Measurements from ENCODE around the gene PRM3. TPM values are rescaled to one million over a fixed set of nuclear protein-coding genes. Genes with fewer than 3 reads are reported as not detected.
A peak's percentile ranks its signal among the peaks of the same experiment; 100 is the strongest.

Gene PRM3
- total and polyA plus RNA-seq, 12 donors: not detected

- no peak overlapping the region for H3K4me3 ChIP-seq
- H3K27ac ChIP-seq: no peak overlapping the region
- no peaks in the 10 kb centered on the region for H3K9me3 ChIP-seq
- H3K36me3 ChIP-seq: no peaks in the 10 kb centered on the region
- intact Hi-C loops (cut with DNase I): no loop called here
- 90 to 100% methylated on average over 2 of the region's 2 CpGs for WGBS, 2 donors
- no peak for DNase-seq
- H3K27me3 ChIP-seq: peaks cover 0 to 4% (median 0%) of the 10 kb centered on the region in 7 donors
- no peak for ATAC-seq
- H3K4me1 ChIP-seq: no peaks in the 10 kb centered on the region
- TF ChIP-seq, protein P1, sequence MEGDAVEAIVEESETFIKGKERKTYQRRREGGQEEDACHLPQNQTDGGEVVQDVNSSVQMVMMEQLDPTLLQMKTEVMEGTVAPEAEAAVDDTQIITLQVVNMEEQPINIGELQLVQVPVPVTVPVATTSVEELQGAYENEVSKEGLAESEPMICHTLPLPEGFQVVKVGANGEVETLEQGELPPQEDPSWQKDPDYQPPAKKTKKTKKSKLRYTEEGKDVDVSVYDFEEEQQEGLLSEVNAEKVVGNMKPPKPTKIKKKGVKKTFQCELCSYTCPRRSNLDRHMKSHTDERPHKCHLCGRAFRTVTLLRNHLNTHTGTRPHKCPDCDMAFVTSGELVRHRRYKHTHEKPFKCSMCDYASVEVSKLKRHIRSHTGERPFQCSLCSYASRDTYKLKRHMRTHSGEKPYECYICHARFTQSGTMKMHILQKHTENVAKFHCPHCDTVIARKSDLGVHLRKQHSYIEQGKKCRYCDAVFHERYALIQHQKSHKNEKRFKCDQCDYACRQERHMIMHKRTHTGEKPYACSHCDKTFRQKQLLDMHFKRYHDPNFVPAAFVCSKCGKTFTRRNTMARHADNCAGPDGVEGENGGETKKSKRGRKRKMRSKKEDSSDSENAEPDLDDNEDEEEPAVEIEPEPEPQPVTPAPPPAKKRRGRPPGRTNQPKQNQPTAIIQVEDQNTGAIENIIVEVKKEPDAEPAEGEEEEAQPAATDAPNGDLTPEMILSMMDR (IDR thresholded peaks at IDR 0.05): no peak
Observed at GRCh38 chr16:11289202-11289601, 15.8 kb upstream of the PRM3 start.

DNA sequence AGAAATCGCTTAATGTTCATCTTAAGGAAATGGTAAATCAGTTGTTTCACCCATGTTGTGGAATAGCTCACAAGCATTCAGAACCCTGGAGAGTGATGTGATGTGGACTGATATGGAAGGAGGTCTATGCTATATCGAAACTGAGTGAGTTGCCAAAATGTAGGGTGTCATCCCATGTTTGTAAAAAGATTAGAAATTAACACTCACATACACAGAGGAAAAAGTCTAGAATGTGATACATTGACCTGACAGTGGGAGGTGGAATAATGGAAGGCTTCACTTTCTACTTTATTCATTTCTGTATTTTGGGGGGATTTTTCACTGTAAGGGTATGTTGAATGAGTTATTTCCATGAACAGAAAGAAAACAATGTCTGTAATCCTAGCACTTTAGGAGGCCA is 12.4 kb upstream of the PRM3 start:
- WGBS, 2 donors: 78 to 84% methylated on average over 2 of the region's 2 CpGs

DNA sequence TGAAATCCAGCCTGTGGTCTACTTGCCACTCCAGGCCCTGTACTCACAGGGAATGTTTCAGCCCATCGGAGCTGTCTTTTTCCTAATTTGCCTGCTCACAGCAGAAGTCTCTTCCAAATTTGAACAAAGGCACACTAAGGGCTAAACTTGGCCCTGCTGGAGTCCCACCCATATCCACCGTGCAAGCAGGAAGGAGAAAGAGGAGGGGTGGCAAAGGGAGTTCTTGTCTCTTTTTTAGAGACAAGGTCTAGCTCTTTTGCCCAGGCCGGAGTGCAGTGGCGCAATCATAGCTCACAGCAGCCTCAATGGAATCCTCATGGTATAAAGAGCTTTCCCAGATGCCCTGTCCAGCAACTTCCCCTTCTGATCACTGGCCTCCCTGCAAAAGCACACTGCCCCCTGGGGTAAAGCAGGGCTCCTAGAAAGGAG is 10.4 kb upstream of the PRM3 start:
- H3K4me1 ChIP-seq: peaks cover 0 to 6% (median 0%) of the 10 kb centered on the region in 9 donors
- no peak for DNase-seq
- no peak overlapping the region for H3K27ac ChIP-seq
- WGBS, 2 donors: 59 to 63% methylated on average over 4 of the region's 4 CpGs
- TF ChIP-seq, protein P1 (IDR thresholded peaks at IDR 0.05): no peak
- no peak overlapping the region for H3K4me3 ChIP-seq
- no peaks in the 10 kb centered on the region for H3K36me3 ChIP-seq
- ATAC-seq: no peak
- intact Hi-C loops (cut with DNase I): no loop called here
- no peaks in the 10 kb centered on the region for H3K9me3 ChIP-seq
- H3K27me3 ChIP-seq: peaks cover 0 to 3% (median 0%) of the 10 kb centered on the region in 7 donors

More for the DNA sequence above, 12.4 kb upstream of the PRM3 start:
- Histone ChIP-seq H3K36me3 (no peaks in the 10 kb centered on the region), H3K27ac (no peak overlapping the region), H3K4me1 (peaks cover 0 to 6% (median 0%) of the 10 kb centered on the region in 9 donors), H3K4me3 (no peak overlapping the region), H3K27me3 (peaks cover 0 to 4% (median 0%) of the 10 kb centered on the region in 7 donors), H3K9me3 (no peaks in the 10 kb centered on the region)
- ATAC-seq (no peak), DNase-seq (no peak)
- TF ChIP-seq, protein P1 (IDR thresholded peaks at IDR 0.05): no peak
- intact Hi-C loops (cut with DNase I): no loop called here

- 81 to 86% methylated on average over 25 of the region's 25 CpGs for WGBS, 2 donors
- Histone ChIP-seq H3K36me3 (no peaks in the 10 kb centered on the region), H3K27me3 (peaks cover 0 to 4% (median 0%) of the 10 kb centered on the region in 7 donors), H3K9me3 (peaks cover 0 to 3% (median 0%) of the 10 kb centered on the region in 11 donors), H3K27ac (no peak within 1 kb of the TSS), H3K4me1 (peaks cover 0 to 6% (median 0%) of the 10 kb centered on the region in 9 donors), H3K4me3 (no peak within 1 kb of the TSS)
- peak in 1 of 8 donors; percentile 30 for ATAC-seq
- TF ChIP-seq, protein P1 (IDR thresholded peaks at IDR 0.05): no peak
- intact Hi-C loops (cut with DNase I): no loop called here
- no peak for DNase-seq
Observed at GRCh38 chr16:11280616-11281522, 7.4 kb upstream of the PRM3 start, which contains the start of gene PRM1. Gene PRM1 (minus strand): TSS chr16:11281330. CDS start chr16:11281238, 92 bp downstream.

Data from heart right ventricle (tissue), 16 donors.